Left colon (tissue), 2 donors: ENCODE measurements around the gene NUS1. TPM values are rescaled to one million over a fixed set of nuclear protein-coding genes. Genes with fewer than 3 reads are reported as not detected.
"Not testable (repeated sequence)": the region's sequence is repeated elsewhere in the genome, so short reads cannot be mapped to it uniquely, and the experiment has no call there.

Experiments used
- ATAC-seq: fragments of 200-7000 bp; cut with Tn5 transposase; one replicate; pipeline ENCODE4 v1.9.1; 2020; ENCODE audit warnings: mild to moderate bottlenecking, moderate library complexity
- DNase-seq, 2 donors: peaks; one replicate each; pipeline ENCODE4 v3.0.0-alpha.2; 2020
- intact Hi-C, 2 donors: fragments of 100-400 bp; cut with DNase I in 1 of 2; cut with micrococcal nuclease in 1 of 2; formaldehyde crosslinking; loops; one replicate each; pipeline versions ENCODE4 v1.11.2 to v1.14.0; 2022; cut with DNase I, micrococcal nuclease
- total RNA-seq, 2 donors: library from RNA; stranded (reverse); fragmentation: NEBNext Ultra II Directional; extraction: Animal tissue kit (Norgen Biotek cat#: 25700); gene quantifications; one replicate each; pipeline ENCODE4 v1.2.1, GENCODE V29; 2021
- donor health status: DM: no; HTN: no; CAD: no.
- donor health status: DM: yes; HTN: yes; CAD: no.

NUS1 gene
- total RNA-seq, 2 donors from 2014 or later: 29.6 to 33.1 TPM

GRCh38 chr6:117706504-117706903 lies 31.2 kb downstream of the NUS1 start:
- intact Hi-C loops: no loop called here
- ATAC-seq (no peak), DNase-seq (no peak)

- ATAC-seq, intact Hi-C loops, DNase-seq: not testable (repeated sequence)
Measured at GRCh38 chr6:117706936-117707509, 31.8 kb downstream of the NUS1 start.

- no peak for DNase-seq
- ATAC-seq: no peak
- intact Hi-C loops: no loop called here
Measured at GRCh38 chr6:117711369-117711768, 36.1 kb downstream of the NUS1 start.

- DNase-seq (no peak), ATAC-seq (peak; percentile 45)
- intact Hi-C loops: no loop called here
Measured at GRCh38 chr6:117718895-117719294, 43.6 kb downstream of the NUS1 start.

- ATAC-seq, DNase-seq, intact Hi-C loops: not testable (repeated sequence)
Measured at GRCh38 chr6:117721520-117721919, 46.3 kb downstream of the NUS1 start.

GRCh38 chr6:117728626-117729025 lies 53.4 kb downstream of the NUS1 start:
- ATAC-seq (no peak), DNase-seq (no peak)
- intact Hi-C loops: no loop called here

- intact Hi-C loops: no loop called here
- DNase-seq: no peak
- ATAC-seq: no peak
Measured at GRCh38 chr6:117729613-117730012, 54.3 kb downstream of the NUS1 start.

GRCh38 chr6:117733341-117733740 lies 58.1 kb downstream of the NUS1 start:
- no peak for ATAC-seq
- intact Hi-C loops: no loop called here
- no peak for DNase-seq

GRCh38 chr6:117739869-117740268 lies 64.6 kb downstream of the NUS1 start:
- no peak for DNase-seq
- intact Hi-C loops: no loop called here
- ATAC-seq: no peak

- DNase-seq: no peak
- ATAC-seq: no peak
- intact Hi-C loops: no loop called here
Measured at GRCh38 chr6:117740605-117741004, 65.3 kb downstream of the NUS1 start.

- DNase-seq, ATAC-seq, intact Hi-C loops: not testable (repeated sequence)
Measured at GRCh38 chr6:117750675-117751074, 75.4 kb downstream of the NUS1 start.

Other genes with a start within 250 kb of the NUS1 start
- 1 to 10 TPM; 1.7 to 2.6 TPM for gene ROS1, start 249.5 kb upstream of the NUS1 start, total RNA-seq
- 10 to 100 TPM; 14.5 to 17.1 TPM for gene DCBLD1, start 192.8 kb upstream of the NUS1 start, total RNA-seq
- 10 to 100 TPM; 25.1 to 37.2 TPM for gene GOPC, start 73.0 kb upstream of the NUS1 start, total RNA-seq
- gene SLC35F1, start 231.8 kb downstream of the NUS1 start, total RNA-seq: under 1 TPM; 0.37 to 0.84 TPM